Stimulated activated naive B cell treated with anti-CD40 and anti-IgM and Interleukin-4, amounts not matched to agents 10 μg/mL and 1 μg/mL and 100 μg/mL, for 72 hours (primary cell): ENCODE results near the gene SYNRG.
A peak's percentile ranks its signal among the peaks of the same experiment; 100 is the strongest.
"Not testable (repeated sequence)": the region's sequence is repeated elsewhere in the genome, so short reads cannot be mapped to it uniquely, and the experiment has no call there.

Experiments used
- ATAC-seq, 2 donors: fragments of 150-1000 bp; cut with Tn5 transposase; replicated peaks; 2 replicates each; pipeline ENCODE4 v1.10.0; 2021; ENCODE audit warnings: moderate library complexity in 1 of 2
- DNase-seq: peaks from one replicate; pipeline ENCODE4 v3.0.0; 2021
- H3K27ac Mint-ChIP-seq: one replicate; pipeline ENCODE4 v1.8.0; 2022; ENCODE audit warnings: mild to moderate bottlenecking, mixed read lengths
- H3K27me3 Mint-ChIP-seq, 2 donors: one replicate each; pipeline ENCODE4 v1.8.0; 2022; ENCODE audit warnings: mixed read lengths in 2 of 2
- H3K36me3 Mint-ChIP-seq, 2 donors: one replicate each; pipeline ENCODE4 v1.8.0; 2022; ENCODE audit warnings: mixed read lengths in 2 of 2, mild to moderate bottlenecking in 1 of 2
- H3K4me1 Mint-ChIP-seq, 2 donors: one replicate each; pipeline ENCODE4 v1.8.0; 2022; ENCODE audit warnings: mixed read lengths in 2 of 2, mild to moderate bottlenecking in 1 of 2
- H3K4me3 Mint-ChIP-seq, 2 donors: one replicate each; pipeline ENCODE4 v1.8.0; 2022; ENCODE audit warnings: mild to moderate bottlenecking in 2 of 2, mixed read lengths in 2 of 2, moderate library complexity in 1 of 2
- H3K9me3 Mint-ChIP-seq, 2 donors: one replicate each; pipeline ENCODE4 v1.8.0; 2022; ENCODE audit warnings: mixed read lengths in 2 of 2, mild to moderate bottlenecking in 1 of 2

The SYNRG gene

GRCh38 chr17:37609170-37610040 is at the start of gene SYNRG:
SYNRG (minus strand) TSS chr17:37609418; CDS start chr17:37609355, 63 bp downstream.
- H3K4me3 Mint-ChIP-seq: peak within 1 kb of the TSS; percentile 94 to 95
- H3K4me1 Mint-ChIP-seq: peaks cover 13 to 38% of the 10 kb centered on the region in 2 donors
- no peaks in the 10 kb centered on the region for H3K27me3 Mint-ChIP-seq
- peaks cover 16 to 26% of the 10 kb centered on the region in 2 donors for H3K36me3 Mint-ChIP-seq
- DNase-seq: peak; percentile 95
- peak within 1 kb of the TSS; percentile 98 for H3K27ac Mint-ChIP-seq
- no peaks in the 10 kb centered on the region for H3K9me3 Mint-ChIP-seq
- peak; percentile 92 to 93 for ATAC-seq

- DNase-seq (no peak), ATAC-seq (peak in 1 of 2 donors; percentile 39)
- no peak overlapping the region for H3K4me3 Mint-ChIP-seq
- H3K27ac Mint-ChIP-seq: no peak overlapping the region
- H3K36me3 Mint-ChIP-seq: no peaks in the 10 kb centered on the region
- peaks cover 0 to under 1% of the 10 kb centered on the region in 2 donors for H3K4me1 Mint-ChIP-seq
- H3K9me3 Mint-ChIP-seq: no peaks in the 10 kb centered on the region
- peaks cover 14 to 19% of the 10 kb centered on the region in 2 donors for H3K27me3 Mint-ChIP-seq
Measured at GRCh38 chr17:37657202-37657601, 48.0 kb upstream of the SYNRG start.

GRCh38 chr17:37651849-37652248 is 42.6 kb upstream of the SYNRG start:
- ATAC-seq (no peak), DNase-seq (no peak)
- H3K27ac Mint-ChIP-seq: no peak overlapping the region
- H3K36me3 Mint-ChIP-seq: no peaks in the 10 kb centered on the region
- no peak overlapping the region for H3K4me3 Mint-ChIP-seq
- no peaks in the 10 kb centered on the region for H3K9me3 Mint-ChIP-seq
- no peaks in the 10 kb centered on the region for H3K4me1 Mint-ChIP-seq
- H3K27me3 Mint-ChIP-seq: peaks cover 24 to 45% of the 10 kb centered on the region in 2 donors

- no peak for ATAC-seq
- DNase-seq: no peak
- peaks cover 32 to 54% of the 10 kb centered on the region in 2 donors for H3K27me3 Mint-ChIP-seq
Measured at GRCh38 chr17:37650419-37651003, 41.3 kb upstream of the SYNRG start.

GRCh38 chr17:37648555-37648954 is 39.3 kb upstream of the SYNRG start:
- Mint-ChIP-seq H3K4me1 (peaks cover 3 to 5% of the 10 kb centered on the region in 2 donors), H3K4me3 (no peak overlapping the region), H3K27me3 (peaks cover 40 to 65% of the 10 kb centered on the region in 2 donors), H3K36me3 (no peaks in the 10 kb centered on the region), H3K27ac (no peak overlapping the region), H3K9me3 (no peaks in the 10 kb centered on the region)
- ATAC-seq (no peak), DNase-seq (no peak)

More at GRCh38 chr17:37650419-37651003, 41.3 kb upstream of the SYNRG start:
- H3K4me3 Mint-ChIP-seq: no peak overlapping the region
- no peaks in the 10 kb centered on the region for H3K36me3 Mint-ChIP-seq
- no peaks in the 10 kb centered on the region for H3K9me3 Mint-ChIP-seq
- H3K4me1 Mint-ChIP-seq: no peaks in the 10 kb centered on the region
- H3K27ac Mint-ChIP-seq: no peak overlapping the region

GRCh38 chr17:37647856-37648255 is 38.6 kb upstream of the SYNRG start:
- H3K4me3 Mint-ChIP-seq: no peak overlapping the region
- no peak overlapping the region for H3K27ac Mint-ChIP-seq
- H3K27me3 Mint-ChIP-seq: peaks cover 37 to 60% of the 10 kb centered on the region in 2 donors
- ATAC-seq (no peak), DNase-seq (no peak)
- no peaks in the 10 kb centered on the region for H3K36me3 Mint-ChIP-seq
- peaks cover 3 to 9% of the 10 kb centered on the region in 2 donors for H3K4me1 Mint-ChIP-seq
- H3K9me3 Mint-ChIP-seq: no peaks in the 10 kb centered on the region

GRCh38 chr17:37643869-37644268 is 34.7 kb upstream of the SYNRG start:
- Mint-ChIP-seq H3K4me1 (peaks cover 18 to 32% of the 10 kb centered on the region in 2 donors), H3K4me3 (peak overlapping the region; percentile 93 to 97), H3K27me3 (peaks cover 27 to 36% of the 10 kb centered on the region in 2 donors), H3K9me3 (no peaks in the 10 kb centered on the region), H3K36me3 (peaks cover 8 to 18% of the 10 kb centered on the region in 2 donors), H3K27ac (peak overlapping the region; percentile 97)
- ATAC-seq (no peak), DNase-seq (no peak)

GRCh38 chr17:37643118-37643766 is 34.0 kb upstream of the SYNRG start, which contains the start of gene DDX52:
DDX52 (minus strand) TSS chr17:37643446; CDS start chr17:37643420, 26 bp downstream.
- ATAC-seq (peak; percentile 98), DNase-seq (peak; percentile 81)
- peaks cover 23 to 30% of the 10 kb centered on the region in 2 donors for H3K27me3 Mint-ChIP-seq
- H3K9me3 Mint-ChIP-seq: no peaks in the 10 kb centered on the region
- peak within 1 kb of the TSS; percentile 93 to 97 for H3K4me3 Mint-ChIP-seq
- peaks cover 10 to 22% of the 10 kb centered on the region in 2 donors for H3K36me3 Mint-ChIP-seq
- H3K27ac Mint-ChIP-seq: peak within 1 kb of the TSS; percentile 97
- H3K4me1 Mint-ChIP-seq: peaks cover 18 to 32% of the 10 kb centered on the region in 2 donors

- Mint-ChIP-seq H3K4me1 (peaks cover 18 to 32% of the 10 kb centered on the region in 2 donors), H3K27ac (peak overlapping the region; percentile 97), H3K4me3 (peak overlapping the region; percentile 93 to 97), H3K27me3 (peaks cover 18 to 24% of the 10 kb centered on the region in 2 donors), H3K36me3 (peaks cover 15 to 27% of the 10 kb centered on the region in 2 donors), H3K9me3 (no peaks in the 10 kb centered on the region)
- DNase-seq (no peak), ATAC-seq (peak; percentile 48 to 51)
Measured at GRCh38 chr17:37642681-37643080, 33.5 kb upstream of the SYNRG start.

- no peak overlapping the region for H3K4me3 Mint-ChIP-seq
- H3K27me3 Mint-ChIP-seq: peaks cover 8 to 12% of the 10 kb centered on the region in 2 donors
- ATAC-seq: no peak
- H3K9me3 Mint-ChIP-seq: no peaks in the 10 kb centered on the region
- peaks cover 29 to 47% of the 10 kb centered on the region in 2 donors for H3K36me3 Mint-ChIP-seq
- no peak for DNase-seq
- H3K27ac Mint-ChIP-seq: no peak overlapping the region
- peaks cover 18 to 32% of the 10 kb centered on the region in 2 donors for H3K4me1 Mint-ChIP-seq
Measured at GRCh38 chr17:37640015-37640414, 30.8 kb upstream of the SYNRG start.

GRCh38 chr17:37637956-37638355 is 28.7 kb upstream of the SYNRG start:
- H3K9me3 Mint-ChIP-seq: no peaks in the 10 kb centered on the region
- no peaks in the 10 kb centered on the region for H3K27me3 Mint-ChIP-seq
- no peak overlapping the region for H3K4me3 Mint-ChIP-seq
- DNase-seq (no peak), ATAC-seq (no peak)
- peaks cover 32 to 53% of the 10 kb centered on the region in 2 donors for H3K36me3 Mint-ChIP-seq
- no peak overlapping the region for H3K27ac Mint-ChIP-seq
- peaks cover 15 to 24% of the 10 kb centered on the region in 2 donors for H3K4me1 Mint-ChIP-seq

- H3K4me3 Mint-ChIP-seq, H3K27me3 Mint-ChIP-seq, H3K4me1 Mint-ChIP-seq, H3K27ac Mint-ChIP-seq, ATAC-seq, DNase-seq, H3K9me3 Mint-ChIP-seq: not testable (repeated sequence)
- H3K36me3 Mint-ChIP-seq: peaks cover 8 to 17% of the 10 kb centered on the region in 2 donors
Measured at GRCh38 chr17:37616430-37616829, 7.2 kb upstream of the SYNRG start.

GRCh38 chr17:37614823-37615222 is 5.6 kb upstream of the SYNRG start:
- H3K9me3 Mint-ChIP-seq: no peaks in the 10 kb centered on the region
- H3K27me3 Mint-ChIP-seq: no peaks in the 10 kb centered on the region
- H3K4me3 Mint-ChIP-seq: no peak overlapping the region
- no peak overlapping the region for H3K27ac Mint-ChIP-seq
- ATAC-seq (no peak), DNase-seq (no peak)
- H3K4me1 Mint-ChIP-seq: peaks cover 2 to 3% of the 10 kb centered on the region in 2 donors
- peaks cover 8 to 20% of the 10 kb centered on the region in 2 donors for H3K36me3 Mint-ChIP-seq

- Mint-ChIP-seq H3K4me3 (no peak overlapping the region), H3K4me1 (peaks cover 2 to 7% of the 10 kb centered on the region in 2 donors), H3K9me3 (no peaks in the 10 kb centered on the region), H3K36me3 (peaks cover 8 to 20% of the 10 kb centered on the region in 2 donors), H3K27me3 (no peaks in the 10 kb centered on the region), H3K27ac (no peak overlapping the region)
- DNase-seq (no peak), ATAC-seq (no peak)
Measured at GRCh38 chr17:37614391-37614790, 5.2 kb upstream of the SYNRG start.
